GM19324 (cell line): ENCODE data around the gene ATG13.

ENCODE experiments used
- ATAC-seq: cut with Tn5 transposase; IDR thresholded peaks from one replicate; pipeline ENCODE4 v1.9.1; 2021; ENCODE audit warnings: mild to moderate bottlenecking, moderate library complexity; ENCODE audit not compliant: unreplicated experiment, low FRiP score

ATG13 gene

DNA sequence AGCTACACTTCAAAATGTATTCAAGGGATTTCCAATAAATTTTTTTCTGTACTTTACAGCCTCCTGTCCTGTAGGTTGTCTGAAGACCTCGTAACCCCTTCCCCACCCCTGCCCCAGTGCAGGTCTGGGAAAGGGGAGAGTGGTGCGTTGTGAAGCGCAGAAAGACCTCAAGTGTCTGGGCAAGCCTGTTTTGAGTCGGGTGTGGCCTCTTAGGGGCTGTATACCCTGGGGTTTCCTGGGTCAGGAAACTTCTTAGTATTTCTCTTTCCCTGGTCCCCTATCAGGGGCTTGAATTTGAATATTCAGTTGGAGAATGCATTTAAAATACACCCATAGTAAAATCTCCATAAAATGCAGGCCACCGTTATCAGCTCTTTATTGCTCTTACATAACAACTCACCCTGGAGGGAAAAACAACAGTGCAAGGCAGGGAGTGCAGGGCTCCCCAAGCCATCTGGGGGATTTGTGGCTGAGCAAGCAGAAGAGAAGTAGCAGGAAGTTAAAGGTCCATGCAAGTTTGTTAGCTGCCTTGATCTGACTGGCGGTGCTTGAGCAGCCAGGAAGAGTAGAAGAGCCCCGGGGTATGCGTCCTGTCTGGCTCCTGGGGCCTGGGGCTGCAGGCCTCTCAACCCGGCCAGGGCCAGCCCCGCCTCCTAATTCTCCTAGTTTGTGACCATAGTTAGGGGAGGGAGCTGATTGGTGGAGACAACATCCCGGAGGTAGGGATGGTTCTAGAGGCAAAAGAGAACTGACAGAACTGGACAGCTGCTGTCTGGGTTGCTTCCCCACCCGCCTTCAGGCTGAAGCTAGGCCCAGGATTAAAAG is 57.3 kb downstream of the ATG13 start:
- ATAC-seq: no peak

GRCh38 chr11:46675288-46675851 is 58.0 kb downstream of the ATG13 start:
- no peak for ATAC-seq

- no peak for ATAC-seq
Measured at GRCh38 chr11:46675949-46676348, 58.6 kb downstream of the ATG13 start.

GRCh38 chr11:46676436-46677158 is 59.2 kb downstream of the ATG13 start:
- no peak for ATAC-seq

DNA sequence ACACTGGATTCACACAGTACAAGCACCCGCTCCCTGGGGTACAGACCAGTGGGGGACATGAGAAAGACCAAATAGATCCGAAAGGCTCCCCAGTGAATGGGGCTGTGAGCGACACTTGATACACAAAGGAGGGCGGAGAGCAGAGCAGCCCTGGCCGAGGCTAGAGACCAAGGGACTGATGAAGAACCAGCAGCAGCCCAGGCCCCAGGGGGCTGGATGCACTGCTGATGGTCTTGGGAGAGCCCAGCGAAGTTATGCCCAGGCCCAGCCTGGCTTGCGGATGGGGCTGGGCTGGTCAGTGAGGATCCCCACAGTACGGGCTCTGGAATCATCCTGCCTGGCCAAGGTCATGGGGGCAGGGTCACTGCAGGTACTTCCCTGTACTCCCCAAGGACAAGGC is 59.8 kb downstream of the ATG13 start:
- no peak for ATAC-seq

GRCh38 chr11:46677991-46678740 is 60.8 kb downstream of the ATG13 start:
- ATAC-seq: no peak

DNA sequence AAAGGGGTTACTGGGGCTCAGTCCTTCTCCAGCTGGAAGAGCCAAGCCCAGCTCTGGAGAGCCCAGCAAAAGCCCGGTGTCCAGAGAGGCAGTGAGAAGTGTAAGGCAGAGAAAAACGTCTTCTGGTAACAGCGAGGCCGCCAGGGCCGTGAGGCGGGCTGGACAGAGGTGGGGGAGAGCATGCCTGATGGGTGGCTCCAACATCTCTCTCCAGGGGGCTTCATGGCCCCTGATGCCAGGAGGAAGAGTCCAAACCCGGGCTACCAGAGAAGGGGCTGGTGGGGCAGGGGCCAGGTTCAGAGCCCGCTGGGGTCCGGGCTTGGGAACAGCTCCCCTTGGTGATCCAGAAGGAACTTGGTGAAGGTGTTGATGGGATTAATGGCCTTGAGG is 61.4 kb downstream of the ATG13 start:
- ATAC-seq: no peak

DNA sequence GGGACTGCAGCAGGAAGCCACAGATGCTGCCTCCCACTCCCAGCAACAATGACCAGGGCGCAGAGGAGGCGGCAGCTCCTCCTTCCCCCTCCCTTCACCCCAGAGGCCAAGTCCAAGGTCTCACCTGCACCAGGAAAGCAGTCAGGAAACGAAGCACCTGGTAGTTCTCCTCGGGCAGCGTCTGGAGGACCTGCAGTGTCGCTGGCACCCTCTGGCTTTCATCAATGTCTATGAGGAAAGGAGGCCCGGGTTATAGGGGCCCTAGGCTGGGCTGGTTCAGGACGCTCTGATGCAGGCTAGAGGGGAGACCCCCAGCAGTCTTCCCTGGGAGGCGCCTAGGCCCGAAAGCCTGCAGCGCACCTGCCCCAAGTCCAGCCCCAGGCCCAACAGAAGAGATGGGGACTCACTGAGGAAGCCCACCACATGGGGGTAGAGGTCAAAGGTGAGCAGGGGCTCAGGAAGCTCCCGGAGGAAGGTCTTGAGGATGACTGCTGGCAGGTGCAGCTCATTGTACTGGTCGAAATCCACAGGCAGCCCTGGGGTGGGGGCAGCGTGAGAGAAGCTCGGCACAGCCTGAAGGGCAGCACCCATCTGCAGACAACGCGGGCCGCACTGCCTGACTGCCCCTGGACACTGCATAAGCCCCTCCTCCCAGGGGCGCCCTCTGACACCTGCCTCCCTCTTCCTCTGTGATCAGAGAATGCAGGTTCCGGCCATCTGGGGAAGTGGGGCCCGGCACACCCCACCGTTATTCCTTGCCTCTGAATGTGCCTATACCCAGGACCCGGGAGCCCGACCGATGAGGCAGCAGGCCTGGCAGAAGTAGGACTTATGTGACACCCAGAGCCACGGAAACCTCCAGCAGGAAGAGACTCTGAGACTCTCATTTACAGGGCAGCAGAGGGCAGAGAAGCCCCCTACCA is 62.1 kb downstream of the ATG13 start:
- ATAC-seq: no peak

DNA sequence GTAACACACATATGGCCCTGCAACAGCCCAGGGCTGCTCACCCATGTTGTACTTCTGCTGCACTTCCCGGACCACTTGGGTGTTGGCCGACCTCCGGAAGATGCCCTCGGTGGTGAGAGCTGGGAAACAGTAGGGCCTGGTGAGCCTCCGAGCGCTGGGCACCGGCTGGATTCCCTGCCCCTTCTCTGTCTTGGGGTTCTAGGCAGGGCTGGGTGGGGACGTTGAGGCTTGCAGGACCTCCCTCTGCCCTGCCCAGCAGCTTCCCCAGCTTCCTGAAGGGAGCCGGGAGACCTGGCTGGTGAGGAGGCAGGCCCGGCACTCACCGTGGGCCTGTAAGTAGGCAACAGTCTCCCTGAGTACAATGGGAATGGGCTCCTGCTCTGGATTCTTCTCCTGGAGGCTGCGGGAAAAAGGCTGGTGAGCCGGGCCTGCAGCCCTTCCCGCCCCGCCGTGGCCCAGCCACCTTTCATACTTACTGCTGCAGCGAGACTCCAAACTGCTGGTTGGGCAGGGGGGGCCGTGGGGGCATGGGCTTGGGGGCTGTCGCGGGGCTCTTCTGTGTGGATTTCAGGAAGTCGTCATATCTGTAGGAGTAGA is 62.9 kb downstream of the ATG13 start:
- ATAC-seq: no peak

GRCh38 chr11:46680815-46681214 is 63.5 kb downstream of the ATG13 start:
- no peak for ATAC-seq

DNA sequence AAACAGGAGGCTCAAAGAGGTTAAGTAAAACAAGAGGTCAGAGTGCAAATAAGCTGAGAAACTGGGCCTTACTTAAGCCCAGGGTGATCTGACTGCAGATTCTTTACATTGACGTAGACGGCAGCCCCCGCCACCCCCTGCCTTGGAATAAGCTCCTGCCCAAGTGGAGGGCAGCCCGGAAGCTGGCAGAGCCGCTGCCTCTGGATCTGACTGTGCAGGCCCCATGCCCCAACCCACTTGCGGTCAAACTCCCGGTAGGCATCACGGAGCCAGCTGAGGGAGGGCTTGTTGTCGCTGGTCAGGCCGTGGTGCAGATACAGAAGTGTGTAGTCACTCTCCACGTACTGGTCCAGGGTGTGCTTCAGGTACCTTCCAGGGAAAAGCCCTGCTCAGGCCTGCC is 64.5 kb downstream of the ATG13 start:
- ATAC-seq: no peak

DNA sequence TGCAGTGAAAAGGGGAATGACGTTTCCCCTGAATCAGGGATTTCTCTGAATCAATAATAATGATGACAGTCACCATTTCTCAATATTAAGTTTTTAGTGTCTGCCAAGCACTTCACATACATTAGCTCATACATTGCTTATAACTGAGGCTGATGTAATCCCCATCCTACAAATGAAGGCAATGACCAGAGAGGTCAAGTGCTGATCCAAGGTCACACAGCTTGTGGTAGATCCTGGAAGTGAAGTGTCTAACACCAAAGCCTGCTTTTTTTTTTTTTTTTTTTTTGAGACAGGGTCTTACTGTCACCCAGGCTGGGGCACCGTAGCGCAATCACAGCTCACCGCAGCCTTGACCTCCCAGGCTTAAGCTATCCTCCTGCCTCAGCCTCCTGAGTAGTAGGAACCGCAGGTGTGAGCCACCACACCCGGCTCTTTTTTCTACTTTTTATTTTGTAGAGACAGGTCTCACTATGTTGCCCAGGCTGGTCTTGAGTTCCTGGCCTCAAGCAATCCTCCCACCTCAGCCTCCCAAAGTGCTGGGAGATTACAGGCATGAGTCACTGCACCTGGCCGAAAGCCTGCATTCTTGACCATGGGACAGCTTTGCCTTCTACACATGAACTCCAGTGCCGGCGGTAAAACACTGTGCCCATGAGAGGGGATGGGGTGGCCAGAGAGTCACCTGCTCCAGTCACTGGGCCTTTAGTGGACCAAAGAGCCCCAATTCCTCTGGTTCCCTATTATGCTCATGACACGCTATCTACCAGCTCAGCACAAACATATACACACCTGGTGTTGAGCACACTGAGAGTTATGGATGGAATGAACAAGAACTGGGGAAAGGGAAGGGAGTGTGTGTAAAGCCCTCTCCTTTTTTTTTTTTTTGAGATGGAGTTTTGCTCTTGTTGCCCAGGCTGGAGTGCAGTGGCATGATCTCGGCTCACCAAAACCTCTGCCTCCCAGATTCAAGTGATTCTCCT is 65.7 kb downstream of the ATG13 start:
- no peak for ATAC-seq

DNA sequence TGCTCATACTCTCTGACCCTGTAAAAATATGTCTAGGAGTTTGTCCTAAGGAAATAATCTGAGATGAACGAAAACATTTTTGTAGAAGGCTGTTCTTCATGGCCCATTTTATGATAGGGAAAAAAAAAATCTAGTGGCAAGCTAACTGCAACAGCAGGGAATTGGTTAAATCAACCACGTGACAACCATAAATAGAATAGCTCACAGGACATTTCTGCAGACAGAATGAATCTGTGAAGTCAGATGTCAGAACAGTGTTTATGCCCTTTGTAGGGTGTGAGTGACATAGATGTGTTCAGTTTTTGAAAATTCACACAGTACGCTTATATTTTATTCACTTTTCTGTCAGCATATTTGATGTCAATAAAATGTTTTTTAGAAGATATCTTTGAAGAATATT is 67.0 kb downstream of the ATG13 start:
- no peak for ATAC-seq

DNA sequence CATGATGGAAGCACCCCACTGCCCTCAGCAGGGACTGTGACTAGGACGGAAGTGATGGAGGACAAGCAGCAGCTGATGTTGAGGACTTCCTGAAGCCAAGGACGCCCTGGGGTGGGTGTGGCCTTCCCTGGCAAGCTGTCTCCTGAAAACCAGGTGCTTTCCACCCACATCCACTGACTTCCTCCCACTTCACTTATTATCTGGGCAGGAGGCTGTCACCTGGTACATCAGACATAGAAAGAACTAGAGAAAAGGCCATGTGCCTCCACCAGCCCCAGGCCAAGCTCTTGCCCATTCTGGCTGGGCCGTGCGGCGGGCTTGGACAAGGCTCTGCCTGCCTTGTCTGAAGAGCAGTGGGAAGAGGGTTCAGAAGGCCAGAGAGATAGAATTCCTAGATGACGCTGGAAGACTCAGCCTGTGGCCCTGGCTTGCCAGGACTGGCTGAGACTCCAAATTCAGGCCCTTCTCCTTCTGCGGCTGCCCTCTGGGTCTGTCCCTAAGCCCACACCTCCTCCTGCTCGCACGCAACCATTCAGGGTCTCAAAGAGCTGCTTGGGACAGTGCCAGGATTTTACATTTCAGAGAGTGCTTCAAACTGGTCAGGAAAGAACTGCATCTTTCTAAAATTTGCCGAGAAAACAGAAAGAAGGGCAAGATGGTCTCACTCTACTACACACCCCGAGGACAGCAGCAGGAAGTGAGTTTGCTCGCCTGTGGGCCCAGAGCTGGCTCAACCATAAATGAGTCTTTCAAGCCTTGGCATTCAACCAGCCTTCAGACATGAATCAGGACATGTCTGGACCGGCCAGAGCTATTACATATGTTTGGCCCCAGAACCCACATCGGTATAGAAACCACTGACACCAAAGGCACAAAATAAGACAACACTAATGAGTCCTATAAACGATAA is 69.8 kb downstream of the ATG13 start:
- no peak for ATAC-seq

- no peak for ATAC-seq
Measured at GRCh38 chr11:46690702-46691101, 73.3 kb downstream of the ATG13 start.

GRCh38 chr11:46692450-46692849 is 75.1 kb downstream of the ATG13 start:
- ATAC-seq: no peak

- ATAC-seq: no peak
Measured at GRCh38 chr11:46693597-46694012, 76.3 kb downstream of the ATG13 start.
